PFSK-1 (cell line): ENCODE measurements around the gene INTS6.

ENCODE experiments used
- FOXP2 ChIP-seq: optimal IDR thresholded peaks from 2 replicates; pipeline ENCODE3; 2011; ENCODE audit warnings: borderline replicate concordance, control low read depth, inconsistent platforms; ENCODE audit not compliant: insufficient read depth; ENCODE audit errors: extremely low read length, extremely low read depth
- POLR2AphosphoS5 ChIP-seq: IDR thresholded peaks from 2 replicates; pipeline ENCODE4 v1.6.1; 2012; ENCODE audit warnings: low read depth, mild to moderate bottlenecking, control low read depth, low read length, moderate library complexity
- SIN3A ChIP-seq: IDR thresholded peaks from 2 replicates; pipeline ENCODE4 v1.6.1; 2012; ENCODE audit warnings: mild to moderate bottlenecking, low read length, moderate library complexity, borderline replicate concordance; ENCODE audit not compliant: insufficient read depth
- TAF1 ChIP-seq: IDR thresholded peaks from 2 replicates; pipeline ENCODE4 v1.6.1; 2012; ENCODE audit warnings: low read length, control low read depth, borderline replicate concordance; ENCODE audit not compliant: insufficient read depth
- TF ChIP-seq, protein P1 (sequence below), 2 experiments: IDR thresholded peaks; 2 replicates each; pipeline versions ENCODE4 v1.6.1 to v1.8.0; 2011 to 2012; ENCODE audit warnings: low read depth in 2 of 2, low read length in 2 of 2, control low read depth in 1 of 2, inconsistent platforms in 1 of 2, mild to moderate bottlenecking in 1 of 2, moderate library complexity in 1 of 2; ENCODE audit not compliant: insufficient read depth in 1 of 2

Gene INTS6

GRCh38 chr13:51481656-51482055 lies 28.8 kb upstream of the INTS6 start:
- TF ChIP-seq, protein P1, sequence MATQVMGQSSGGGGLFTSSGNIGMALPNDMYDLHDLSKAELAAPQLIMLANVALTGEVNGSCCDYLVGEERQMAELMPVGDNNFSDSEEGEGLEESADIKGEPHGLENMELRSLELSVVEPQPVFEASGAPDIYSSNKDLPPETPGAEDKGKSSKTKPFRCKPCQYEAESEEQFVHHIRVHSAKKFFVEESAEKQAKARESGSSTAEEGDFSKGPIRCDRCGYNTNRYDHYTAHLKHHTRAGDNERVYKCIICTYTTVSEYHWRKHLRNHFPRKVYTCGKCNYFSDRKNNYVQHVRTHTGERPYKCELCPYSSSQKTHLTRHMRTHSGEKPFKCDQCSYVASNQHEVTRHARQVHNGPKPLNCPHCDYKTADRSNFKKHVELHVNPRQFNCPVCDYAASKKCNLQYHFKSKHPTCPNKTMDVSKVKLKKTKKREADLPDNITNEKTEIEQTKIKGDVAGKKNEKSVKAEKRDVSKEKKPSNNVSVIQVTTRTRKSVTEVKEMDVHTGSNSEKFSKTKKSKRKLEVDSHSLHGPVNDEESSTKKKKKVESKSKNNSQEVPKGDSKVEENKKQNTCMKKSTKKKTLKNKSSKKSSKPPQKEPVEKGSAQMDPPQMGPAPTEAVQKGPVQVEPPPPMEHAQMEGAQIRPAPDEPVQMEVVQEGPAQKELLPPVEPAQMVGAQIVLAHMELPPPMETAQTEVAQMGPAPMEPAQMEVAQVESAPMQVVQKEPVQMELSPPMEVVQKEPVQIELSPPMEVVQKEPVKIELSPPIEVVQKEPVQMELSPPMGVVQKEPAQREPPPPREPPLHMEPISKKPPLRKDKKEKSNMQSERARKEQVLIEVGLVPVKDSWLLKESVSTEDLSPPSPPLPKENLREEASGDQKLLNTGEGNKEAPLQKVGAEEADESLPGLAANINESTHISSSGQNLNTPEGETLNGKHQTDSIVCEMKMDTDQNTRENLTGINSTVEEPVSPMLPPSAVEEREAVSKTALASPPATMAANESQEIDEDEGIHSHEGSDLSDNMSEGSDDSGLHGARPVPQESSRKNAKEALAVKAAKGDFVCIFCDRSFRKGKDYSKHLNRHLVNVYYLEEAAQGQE (IDR thresholded peaks at IDR 0.05; ENCODE audit: insufficient read depth in 1 of 2, low read depth in 2 of 2, low read length in 2 of 2): no peak
- TF ChIP-seq POLR2AphosphoS5 (no peak), SIN3A (no peak), TAF1 (no peak), FOXP2 (no peak)

- TF ChIP-seq TAF1 (no peak), POLR2AphosphoS5 (no peak), SIN3A (no peak), FOXP2 (no peak)
- TF ChIP-seq, protein P1 (IDR thresholded peaks at IDR 0.05; ENCODE audit: insufficient read depth in 1 of 2, low read depth in 2 of 2, low read length in 2 of 2): no peak
Observed at GRCh38 chr13:51479199-51479523, 26.3 kb upstream of the INTS6 start.

DNA sequence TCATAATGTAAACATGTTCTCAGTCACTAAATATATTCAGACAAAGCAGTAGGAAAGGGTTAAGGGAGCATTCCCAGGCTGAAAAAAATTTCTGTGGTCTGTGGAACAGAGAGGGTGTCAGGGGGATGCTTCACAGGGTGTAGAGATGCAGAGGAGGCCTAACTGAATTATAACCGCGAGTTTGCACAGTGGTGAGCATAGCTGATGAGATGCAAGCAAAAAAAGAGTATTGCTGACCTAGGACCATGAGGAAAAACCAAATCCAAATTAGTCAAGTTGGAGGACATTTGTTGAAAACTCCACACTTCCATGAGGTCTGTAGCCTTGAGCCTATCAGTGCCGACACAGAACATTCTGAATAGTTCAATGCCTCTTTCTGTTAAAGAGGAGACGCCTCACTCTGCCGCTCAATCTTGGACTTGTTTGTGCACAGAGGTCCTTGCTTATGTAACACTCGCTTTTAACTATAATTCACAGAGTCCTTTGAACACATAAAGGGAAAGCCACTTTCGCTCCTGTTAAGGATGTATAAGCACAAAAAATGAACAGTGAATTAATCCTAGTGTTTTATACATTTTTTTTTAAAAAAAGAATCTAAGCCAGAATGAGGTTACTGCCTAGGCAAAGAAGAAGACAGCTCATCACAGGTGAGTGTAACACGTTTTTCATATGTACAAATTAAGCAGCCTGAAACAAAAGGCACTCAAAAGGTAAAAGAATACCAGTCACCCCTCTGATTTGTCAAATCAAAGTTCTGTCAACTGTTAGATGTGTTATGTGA lies 25.8 kb upstream of the INTS6 start:
- no peak for TF ChIP-seq POLR2AphosphoS5
- TF ChIP-seq TAF1: no peak
- TF ChIP-seq, protein P1 (IDR thresholded peaks at IDR 0.05; ENCODE audit: insufficient read depth in 1 of 2, low read depth in 2 of 2, low read length in 2 of 2): no peak
- no peak for TF ChIP-seq SIN3A
- no peak for TF ChIP-seq FOXP2

- TF ChIP-seq, protein P1 (IDR thresholded peaks at IDR 0.05; ENCODE audit: insufficient read depth in 1 of 2, low read depth in 2 of 2, low read length in 2 of 2): no peak
- TF ChIP-seq SIN3A (no peak), POLR2AphosphoS5 (no peak), FOXP2 (no peak), TAF1 (no peak)
Observed at GRCh38 chr13:51477653-51478324, 25.0 kb upstream of the INTS6 start.
